Ovary (tissue), 9 donors: ENCODE results near the gene MAL. TPM values are rescaled to one million over a fixed set of nuclear protein-coding genes. Genes with fewer than 3 reads are reported as not detected.

Experiments
- DNase-seq, 5 donors: peaks; one replicate each; pipeline ENCODE4 v3.0.0-alpha.2; 2019 to 2020
- H3K27ac ChIP-seq, 2 donors: fragments of 200-600 bp; one replicate each; pipeline versions ENCODE4 v1.5.1 to v1.8.0; 2019 to 2022
- H3K27me3 ChIP-seq: fragments of 200-600 bp; one replicate; pipeline ENCODE4 v1.8.0; 2022
- H3K36me3 ChIP-seq: fragments of 200-600 bp; sonication (generic); one replicate; pipeline ENCODE4 v1.5.1; 2019
- H3K4me1 ChIP-seq: one replicate; pipeline ENCODE4 v1.8.1; 2013; ENCODE audit warnings: mild to moderate bottlenecking, moderate library complexity; ENCODE audit not compliant: insufficient read depth
- H3K4me3 ChIP-seq: fragments of 200-600 bp; sonication (generic); one replicate; pipeline ENCODE4 v1.5.1; 2017
- H3K9me3 ChIP-seq, 2 donors: fragments of 200-600 bp in 1 of 2; sonication (generic) in 1 of 2; one replicate each; pipeline versions ENCODE4 v1.5.1 to v1.8.1; 2013 to 2019; ENCODE audit warnings: mild to moderate bottlenecking in 1 of 2, moderate library complexity in 1 of 2
- EP300 ChIP-seq: sonication (generic); formaldehyde crosslinking; IDR thresholded peaks from one replicate; pipeline ENCODE4 v1.6.1; 2017; ENCODE audit warnings: antibody characterized with exemption
- POLR2A ChIP-seq: fragments of 450-650 bp; IDR thresholded peaks from one replicate; pipeline ENCODE4 v1.6.1; 2017; ENCODE audit warnings: antibody characterized with exemption, mild to moderate bottlenecking, moderate library complexity
- WGBS, 3 donors: extraction: QIAGEN DNeasy Blood & Tissue Kit in 1 of 3; methylation state at CpG; one replicate each; pipeline versions ENCODE4 v1.1.5 to v1.1.7; 2013 to 2017; 5-methylcytosine and 5-hydroxymethylcytosine counted together
- intact Hi-C, 4 donors: fragments of 100-400 bp; cut with DNase I; formaldehyde crosslinking; loops; one replicate each; pipeline versions ENCODE4 v1.11.0 to v1.15.1; 2022 to 2023
- polyA plus RNA-seq, 2 donors: library from polyadenylated mRNA; stranded (reverse); fragments of 200-250 nt in 1 of 2; fragments of 350-450 nt in 1 of 2; fragmentation: Illumina TruSeq in 1 of 2; extraction: RNeasy Lipid Tissue Mini Kit (QIAGEN cat#74804) in 1 of 2; gene quantifications; one replicate each; pipeline ENCODE4 v1.2.3, GENCODE V29; 2013 to 2014
- total RNA-seq, 7 donors: library from RNA; depleted of rRNA in 2 of 7; stranded (reverse); fragments of >200 nt in 2 of 7; fragmentation: NEBNext Ultra II Directional in 3 of 7; extraction: Animal tissue kit (Norgen Biotek cat#: 25700) in 3 of 7; gene quantifications; one replicate each; pipeline versions ENCODE4 v1.1.0 to v1.2.4, GENCODE V29; 2016 to 2023
- TF ChIP-seq, protein P1 (sequence below), 3 donors: fragments of 450-650 bp in 2 of 3; fragments of 200-600 bp in 1 of 3; IDR thresholded peaks; one replicate each; pipeline versions ENCODE4 v1.5.1 to v1.8.0; 2016 to 2022; ENCODE audit warnings: antibody characterized with exemption in 3 of 3, mild to moderate bottlenecking in 1 of 3
- donor health status: DM: no; HTN: no; CAD: no; lungs with moderate emphysema.
- donor health status: DM: no; HTN: no; CAD: no.
- donor health status: Bipolar disorder and iron deficiency.
- donor health status: DM: yes; HTN: yes; CAD: no.
- donor health status: DM: no; HTN: no; CAD: no.
- donor health status: DM: yes; HTN: yes; CAD: no.

MAL gene
- total and polyA plus RNA-seq, 9 donors: 0.45 to 4.7 (median 1.6) TPM; not detected in 2

DNA sequence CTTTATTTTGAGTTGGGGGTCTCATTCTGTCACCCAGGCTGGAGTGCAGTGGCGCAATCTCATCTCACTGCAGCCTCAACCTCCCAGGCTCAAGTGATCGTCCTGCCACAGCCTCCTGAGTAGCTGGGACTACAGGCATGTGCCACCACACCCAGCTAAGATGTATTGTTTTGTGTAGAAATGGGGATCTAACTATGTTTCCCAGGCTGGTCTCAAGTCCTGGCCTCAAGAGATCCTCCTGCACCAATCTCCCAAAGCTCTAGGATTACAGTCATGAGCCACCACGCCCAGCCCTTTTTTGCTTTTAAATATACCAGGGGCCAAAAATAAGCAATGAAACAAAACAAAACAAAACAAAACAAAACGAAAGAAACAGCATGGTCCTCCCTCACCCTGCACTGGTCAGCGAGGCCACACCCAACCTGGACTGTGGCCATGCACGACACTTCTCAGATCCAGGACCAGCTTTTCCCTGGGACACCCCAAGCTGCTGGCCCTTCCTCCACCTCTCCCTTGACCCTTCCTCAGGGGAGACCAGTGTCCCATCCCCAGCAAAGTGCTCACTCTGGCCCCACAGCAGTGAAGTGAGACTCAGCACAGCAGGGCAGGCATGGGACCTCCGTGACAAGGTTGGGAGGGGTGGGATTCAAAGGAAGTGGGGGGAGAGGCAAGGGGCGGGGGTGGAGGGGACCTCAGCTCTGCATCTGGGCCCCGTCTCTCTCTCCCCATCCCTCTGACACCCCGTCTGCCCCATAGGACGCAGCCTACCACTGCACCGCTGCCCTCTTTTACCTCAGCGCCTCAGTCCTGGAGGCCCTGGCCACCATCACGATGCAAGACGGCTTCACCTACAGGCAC is 23.5 kb downstream of the MAL start:
- no peak overlapping the region for H3K4me3 ChIP-seq
- no peaks in the 10 kb centered on the region for H3K4me1 ChIP-seq
- no peaks in the 10 kb centered on the region for H3K36me3 ChIP-seq
- TF ChIP-seq, protein P1, sequence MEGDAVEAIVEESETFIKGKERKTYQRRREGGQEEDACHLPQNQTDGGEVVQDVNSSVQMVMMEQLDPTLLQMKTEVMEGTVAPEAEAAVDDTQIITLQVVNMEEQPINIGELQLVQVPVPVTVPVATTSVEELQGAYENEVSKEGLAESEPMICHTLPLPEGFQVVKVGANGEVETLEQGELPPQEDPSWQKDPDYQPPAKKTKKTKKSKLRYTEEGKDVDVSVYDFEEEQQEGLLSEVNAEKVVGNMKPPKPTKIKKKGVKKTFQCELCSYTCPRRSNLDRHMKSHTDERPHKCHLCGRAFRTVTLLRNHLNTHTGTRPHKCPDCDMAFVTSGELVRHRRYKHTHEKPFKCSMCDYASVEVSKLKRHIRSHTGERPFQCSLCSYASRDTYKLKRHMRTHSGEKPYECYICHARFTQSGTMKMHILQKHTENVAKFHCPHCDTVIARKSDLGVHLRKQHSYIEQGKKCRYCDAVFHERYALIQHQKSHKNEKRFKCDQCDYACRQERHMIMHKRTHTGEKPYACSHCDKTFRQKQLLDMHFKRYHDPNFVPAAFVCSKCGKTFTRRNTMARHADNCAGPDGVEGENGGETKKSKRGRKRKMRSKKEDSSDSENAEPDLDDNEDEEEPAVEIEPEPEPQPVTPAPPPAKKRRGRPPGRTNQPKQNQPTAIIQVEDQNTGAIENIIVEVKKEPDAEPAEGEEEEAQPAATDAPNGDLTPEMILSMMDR (IDR thresholded peaks at IDR 0.05): no peak
- no peak for TF ChIP-seq POLR2A
- TF ChIP-seq EP300: no peak
- WGBS, 3 donors: 67 to 76% (median 67%) methylated on average over 15 of the region's 15 CpGs
- no peak overlapping the region for H3K27ac ChIP-seq
- H3K27me3 ChIP-seq: no peaks in the 10 kb centered on the region
- intact Hi-C loops: no loop called here
- DNase-seq: no peak
- no peaks in the 10 kb centered on the region for H3K9me3 ChIP-seq

DNA sequence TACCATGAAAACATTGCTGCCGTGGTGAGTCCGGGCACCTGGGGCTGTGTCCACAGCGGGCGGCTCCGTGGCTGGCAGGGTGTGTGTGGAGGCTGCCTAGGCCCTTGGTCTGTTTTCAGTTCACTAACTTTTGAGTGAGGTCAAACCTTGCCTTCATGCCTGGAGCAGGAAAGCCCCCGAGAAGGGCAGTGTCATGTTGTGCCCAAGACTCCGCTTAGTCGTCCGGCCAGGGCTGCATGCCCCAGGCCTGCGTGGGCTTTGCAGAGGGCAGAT is 24.1 kb downstream of the MAL start:
- WGBS, 3 donors: 90 to 92% (median 91%) methylated on average over 10 of the region's 10 CpGs
- H3K27ac ChIP-seq: no peak overlapping the region

DNA sequence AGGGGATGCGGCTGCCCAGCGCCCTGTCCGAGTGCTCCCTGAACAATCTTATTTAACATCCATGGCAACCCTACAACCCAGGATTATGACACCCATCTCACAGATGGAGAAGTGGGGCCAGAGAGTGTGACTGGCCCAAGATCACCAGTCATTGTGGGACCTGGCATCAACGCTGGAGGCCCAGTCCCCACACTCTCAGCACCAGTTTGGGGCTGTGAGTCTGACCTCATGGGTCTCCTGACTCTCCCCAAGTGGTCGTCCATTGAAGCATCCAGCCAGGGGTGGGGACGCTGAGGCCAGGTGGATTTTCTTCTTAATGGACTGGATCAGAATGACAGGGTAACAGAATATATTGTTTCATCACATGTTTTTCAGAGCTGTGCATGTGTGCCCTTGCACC is 24.5 kb downstream of the MAL start:
- 88 to 90% (median 89%) methylated on average over 6 of the region's 6 CpGs for WGBS, 3 donors
- H3K27me3 ChIP-seq: no peaks in the 10 kb centered on the region
- H3K4me3 ChIP-seq: no peak overlapping the region
- H3K27ac ChIP-seq: no peak overlapping the region
- no peak for DNase-seq
- intact Hi-C loops: no loop called here
- TF ChIP-seq EP300 (no peak), POLR2A (no peak)
- TF ChIP-seq, protein P1 (IDR thresholded peaks at IDR 0.05): no peak
- no peaks in the 10 kb centered on the region for H3K4me1 ChIP-seq
- no peaks in the 10 kb centered on the region for H3K9me3 ChIP-seq
- no peaks in the 10 kb centered on the region for H3K36me3 ChIP-seq

More for the DNA sequence above, 24.1 kb downstream of the MAL start:
- no peaks in the 10 kb centered on the region for H3K36me3 ChIP-seq
- no peaks in the 10 kb centered on the region for H3K9me3 ChIP-seq
- H3K27me3 ChIP-seq: no peaks in the 10 kb centered on the region
- no peak overlapping the region for H3K4me3 ChIP-seq
- TF ChIP-seq EP300 (no peak), POLR2A (no peak)
- intact Hi-C loops: no loop called here
- no peak for DNase-seq
- no peaks in the 10 kb centered on the region for H3K4me1 ChIP-seq

DNA sequence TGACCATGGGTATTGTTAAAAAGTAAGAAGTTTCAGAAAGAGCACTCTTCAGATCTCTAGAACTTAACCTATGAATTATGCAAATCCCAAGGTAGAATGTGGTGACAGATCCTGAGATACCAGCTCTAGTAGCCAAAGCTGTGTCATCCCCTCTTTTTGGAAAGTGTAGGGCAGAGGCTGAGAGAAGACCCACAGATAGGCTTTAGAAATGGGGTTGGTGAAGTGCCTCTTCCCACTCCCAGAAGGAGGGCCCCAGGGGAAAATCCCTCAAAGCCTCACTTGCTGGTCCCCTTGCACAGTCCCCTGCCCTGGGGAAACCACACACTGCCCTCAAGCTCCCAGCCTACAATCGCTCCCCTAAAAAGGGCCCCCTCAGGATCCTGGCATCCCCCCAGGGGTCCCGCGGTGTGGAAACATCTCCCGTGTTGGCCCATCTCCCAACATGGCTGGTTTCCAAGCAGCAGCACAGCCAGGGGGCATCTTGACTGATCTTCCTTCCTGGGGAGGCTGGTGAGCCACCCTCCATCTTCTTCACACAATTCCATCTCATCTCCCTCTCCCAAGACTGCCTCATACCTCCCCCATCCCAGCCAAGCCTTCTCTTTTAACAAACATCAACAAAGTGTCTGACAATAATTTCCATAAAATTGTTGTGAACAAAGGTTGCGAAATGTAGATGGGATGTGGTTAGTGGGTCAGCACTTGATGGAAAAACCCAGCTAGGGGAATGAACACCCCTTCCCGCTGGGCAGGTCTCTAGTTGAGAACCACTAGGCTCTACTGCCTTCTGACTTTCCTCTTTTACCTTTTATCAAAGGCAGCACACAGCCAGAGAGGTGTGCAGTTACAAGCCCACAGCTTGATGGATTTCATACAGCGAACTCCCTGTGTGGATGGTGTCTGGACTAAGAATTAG is 25.1 kb downstream of the MAL start:
- H3K4me1 ChIP-seq: no peaks in the 10 kb centered on the region
- H3K4me3 ChIP-seq: no peak overlapping the region
- no peaks in the 10 kb centered on the region for H3K27me3 ChIP-seq
- H3K27ac ChIP-seq: no peak overlapping the region
- WGBS, 3 donors: 45 to 51% (median 47%) methylated on average over 7 of the region's 7 CpGs
- DNase-seq: no peak
- H3K9me3 ChIP-seq: no peaks in the 10 kb centered on the region
- H3K36me3 ChIP-seq: no peaks in the 10 kb centered on the region
- TF ChIP-seq, protein P1 (IDR thresholded peaks at IDR 0.05): no peak
- no peak for TF ChIP-seq EP300
- TF ChIP-seq POLR2A: no peak
- intact Hi-C loops: no loop called here
